Hepatocyte (in vitro differentiated cells): ENCODE results near the gene CLIP3.
"Not testable (repeated sequence)": the region's sequence is repeated elsewhere in the genome, so short reads cannot be mapped to it uniquely, and the experiment has no call there.

Experiments used
- EZH2 ChIP-seq: fragments of 200-600 bp; sonication (generic); IDR thresholded peaks from 2 replicates; pipeline ENCODE4 v1.6.1; 2016; ENCODE audit warnings: antibody characterized with exemption, mild to moderate bottlenecking, borderline replicate concordance
- EZH2phosphoT487 ChIP-seq: fragments of 200-600 bp; sonication (generic); IDR thresholded peaks from one replicate; pipeline ENCODE4 v1.6.1; 2018; ENCODE audit warnings: antibody characterized with exemption, mild to moderate bottlenecking, low read depth, moderate library complexity; ENCODE audit not compliant: unreplicated experiment, severe bottlenecking
- TF ChIP-seq, protein P1 (sequence below): fragments of 200-600 bp; sonication (generic); IDR thresholded peaks from 2 replicates; pipeline ENCODE4 v1.5.1; 2016; ENCODE audit warnings: antibody characterized with exemption, mild to moderate bottlenecking; ENCODE audit not compliant: poor library complexity

DNA sequence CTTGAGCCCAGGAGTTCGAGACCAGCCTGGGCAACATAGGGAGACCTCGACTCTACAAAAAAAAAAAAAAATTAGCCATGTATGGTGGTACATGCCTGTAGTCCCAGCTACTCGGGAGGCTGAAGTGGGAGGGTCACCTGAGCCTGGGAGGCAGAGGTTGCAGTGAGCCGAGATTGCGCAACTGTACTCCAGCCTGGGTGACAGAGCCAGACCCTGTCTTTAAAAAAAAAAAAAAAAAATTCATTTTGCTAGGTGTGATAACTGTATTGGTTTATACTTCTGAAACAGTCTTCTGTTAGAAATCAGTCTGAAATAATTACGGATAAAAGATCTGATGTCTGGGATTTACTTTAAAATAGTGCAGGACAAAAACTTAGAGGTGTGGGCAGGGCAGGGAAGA, 8.4 kb upstream of the CLIP3 start:
- TF ChIP-seq, protein P1, sequence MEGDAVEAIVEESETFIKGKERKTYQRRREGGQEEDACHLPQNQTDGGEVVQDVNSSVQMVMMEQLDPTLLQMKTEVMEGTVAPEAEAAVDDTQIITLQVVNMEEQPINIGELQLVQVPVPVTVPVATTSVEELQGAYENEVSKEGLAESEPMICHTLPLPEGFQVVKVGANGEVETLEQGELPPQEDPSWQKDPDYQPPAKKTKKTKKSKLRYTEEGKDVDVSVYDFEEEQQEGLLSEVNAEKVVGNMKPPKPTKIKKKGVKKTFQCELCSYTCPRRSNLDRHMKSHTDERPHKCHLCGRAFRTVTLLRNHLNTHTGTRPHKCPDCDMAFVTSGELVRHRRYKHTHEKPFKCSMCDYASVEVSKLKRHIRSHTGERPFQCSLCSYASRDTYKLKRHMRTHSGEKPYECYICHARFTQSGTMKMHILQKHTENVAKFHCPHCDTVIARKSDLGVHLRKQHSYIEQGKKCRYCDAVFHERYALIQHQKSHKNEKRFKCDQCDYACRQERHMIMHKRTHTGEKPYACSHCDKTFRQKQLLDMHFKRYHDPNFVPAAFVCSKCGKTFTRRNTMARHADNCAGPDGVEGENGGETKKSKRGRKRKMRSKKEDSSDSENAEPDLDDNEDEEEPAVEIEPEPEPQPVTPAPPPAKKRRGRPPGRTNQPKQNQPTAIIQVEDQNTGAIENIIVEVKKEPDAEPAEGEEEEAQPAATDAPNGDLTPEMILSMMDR = not testable (repeated sequence)
- TF ChIP-seq EZH2, EZH2phosphoT487: not testable (repeated sequence)
